SW480 (cell line): ENCODE data around the gene FGG.

ENCODE experiments used
- DNase-seq: peaks from one replicate; pipeline ENCODE4 v3.0.0-alpha.2; 2016; ENCODE audit warnings: low spot score

The FGG gene

GRCh38 chr4:154586296-154587033, 26.0 kb downstream of the FGG start:
- no peak for DNase-seq

GRCh38 chr4:154585369-154586018, 27.0 kb downstream of the FGG start:
- no peak for DNase-seq

- DNase-seq, result no peak
Observed at GRCh38 chr4:154584259-154584658, 28.2 kb downstream of the FGG start.

- DNase-seq, result no peak
Observed at GRCh38 chr4:154583677-154584076, 28.8 kb downstream of the FGG start.

GRCh38 chr4:154583230-154583629, 29.2 kb downstream of the FGG start:
- no peak for DNase-seq

- DNase-seq, result no peak
Observed at GRCh38 chr4:154582723-154583122, 29.7 kb downstream of the FGG start.

- DNase-seq, result no peak
Observed at GRCh38 chr4:154579927-154580326, 32.5 kb downstream of the FGG start.

- no peak for DNase-seq
Observed at GRCh38 chr4:154578919-154579318, 33.5 kb downstream of the FGG start.

- no peak for DNase-seq
Observed at GRCh38 chr4:154577324-154577723, 35.1 kb downstream of the FGG start.

- no peak for DNase-seq
Observed at GRCh38 chr4:154574311-154574710, 38.1 kb downstream of the FGG start.

GRCh38 chr4:154573190-154573870, 39.1 kb downstream of the FGG start:
- no peak for DNase-seq

- DNase-seq, result no peak
Observed at GRCh38 chr4:154569584-154569983, 42.9 kb downstream of the FGG start.

GRCh38 chr4:154569028-154569427, 43.4 kb downstream of the FGG start:
- DNase-seq, result no peak

GRCh38 chr4:154566639-154567204, 45.7 kb downstream of the FGG start:
- no peak for DNase-seq

- DNase-seq, result no peak
Observed at GRCh38 chr4:154565704-154566103, 46.8 kb downstream of the FGG start.

GRCh38 chr4:154564311-154564710, 48.1 kb downstream of the FGG start:
- no peak for DNase-seq

GRCh38 chr4:154562697-154563254, 49.7 kb downstream of the FGG start, which contains the start of gene FGB:
TSS of gene FGB (plus strand) at chr4:154563011. CDS start at chr4:154563019, 8 bp downstream.
- DNase-seq, result no peak

- no peak for DNase-seq
Observed at GRCh38 chr4:154560824-154561231, 51.6 kb downstream of the FGG start.

GRCh38 chr4:154560419-154560801, 52.0 kb downstream of the FGG start:
- no peak for DNase-seq

- DNase-seq, result peak; percentile 70
Observed at GRCh38 chr4:154559494-154560418, 52.7 kb downstream of the FGG start.

- no peak for DNase-seq
Observed at GRCh38 chr4:154559141-154559493, 53.3 kb downstream of the FGG start.
